HCT116 (cell line): ENCODE data around the gene ICOS.

Experiments
- CTCF ChIP-seq, 3 experiments: fragments of 200-600 bp in 1 of 3; sonication (generic) in 1 of 3; IDR thresholded peaks in 2 of 3; conservative IDR thresholded peaks in 1 of 3; 2 replicates each; pipeline ENCODE4 v1.5.1; 2012 to 2017; ENCODE audit warnings: low read depth in 2 of 3, low read length in 2 of 3, antibody characterized with exemption in 1 of 3, borderline replicate concordance in 1 of 3, control low read depth in 1 of 3, mild to moderate bottlenecking in 1 of 3, mixed read lengths in 1 of 3, mixed run types in 1 of 3, moderate library complexity in 1 of 3; ENCODE audit not compliant: insufficient read depth in 1 of 3
- EZH2 ChIP-seq: fragments of 200-600 bp; sonication (generic); IDR thresholded peaks from 2 replicates; pipeline ENCODE4 v1.6.1; 2017; ENCODE audit warnings: antibody characterized with exemption, mixed run types
- FOSL1 ChIP-seq: IDR thresholded peaks from 2 replicates; pipeline ENCODE4 v1.6.1; 2012; ENCODE audit warnings: low read depth
- JUND ChIP-seq: IDR thresholded peaks from 2 replicates; pipeline ENCODE4 v1.6.1; 2012
- MAX ChIP-seq: IDR thresholded peaks from 2 replicates; pipeline ENCODE4 v1.6.1; 2012
- POLR2A ChIP-seq: IDR thresholded peaks from 2 replicates; pipeline ENCODE4 v1.7.0; 2011; ENCODE audit warnings: borderline replicate concordance; ENCODE audit not compliant: insufficient read depth, insufficient read length; ENCODE audit errors: extremely low read depth
- POLR2AphosphoS5 ChIP-seq: IDR thresholded peaks from 2 replicates; pipeline ENCODE4 v1.6.1; 2011; ENCODE audit warnings: mild to moderate bottlenecking, low read depth, low read length, moderate library complexity
- SIN3A ChIP-seq: IDR thresholded peaks from 2 replicates; pipeline ENCODE4 v1.6.1; 2012; ENCODE audit warnings: low read depth
- SP1 ChIP-seq: IDR thresholded peaks from 2 replicates; pipeline ENCODE4 v1.6.1; 2012; ENCODE audit warnings: low read depth
- YY1 ChIP-seq: IDR thresholded peaks from 2 replicates; pipeline ENCODE4 v1.6.1; 2011; ENCODE audit warnings: low read length, low read depth, moderate library complexity, mild to moderate bottlenecking; ENCODE audit not compliant: insufficient replicate concordance; ENCODE audit errors: extremely low read depth
- ZBTB33 ChIP-seq: IDR thresholded peaks from 2 replicates; pipeline ENCODE4 v1.6.1; 2011; ENCODE audit warnings: mild to moderate bottlenecking, low read length, moderate library complexity; ENCODE audit not compliant: insufficient replicate concordance; ENCODE audit errors: extremely low read depth
- ZNF274 ChIP-seq: fragments of 200-500 bp; sonication (Bioruptor generic); IDR thresholded peaks from 2 replicates; pipeline ENCODE4 v1.6.1; 2014; ENCODE audit warnings: mild to moderate bottlenecking, low read depth, low read length, inconsistent platforms

GRCh38 chr2:203887677-203888076, 48.9 kb upstream of the ICOS start:
- TF ChIP-seq POLR2AphosphoS5, result no peak
- no peak for TF ChIP-seq POLR2A
- TF ChIP-seq YY1, result no peak
- TF ChIP-seq CTCF (IDR thresholded peaks at IDR 0.05 in 2 of 3, conservative IDR thresholded peaks at IDR 0.05 in 1 of 3; ENCODE audit: borderline replicate concordance in 1 of 3, insufficient read depth in 1 of 3, low read depth in 2 of 3, low read length in 2 of 3), result no peak
- TF ChIP-seq ZBTB33, result no peak
- no peak for TF ChIP-seq SIN3A
- no peak for TF ChIP-seq MAX
- no peak for TF ChIP-seq SP1
- TF ChIP-seq FOSL1, result no peak
- TF ChIP-seq JUND, result no peak
- no peak for TF ChIP-seq EZH2
- TF ChIP-seq ZNF274, result no peak
